ACC112 (cell line): ENCODE data around the gene FSTL4.

Source experiments
- H2AFZ ChIP-seq: fragments of 200-600 bp; sonication (generic); one replicate; pipeline ENCODE4 v1.6.0; 2017; ENCODE audit warnings: antibody characterized with exemption, low read length; ENCODE audit not compliant: unreplicated experiment
- H3K27ac ChIP-seq: fragments of 200-600 bp; sonication (generic); 2 replicates; pipeline ENCODE4 v1.5.1; 2014; ENCODE audit warnings: low read depth, mild to moderate bottlenecking, antibody characterized with exemption, low read length, moderate library complexity
- H3K27me3 ChIP-seq: fragments of 200-600 bp; sonication (generic); 2 replicates; pipeline ENCODE4 v1.6.1; 2014; ENCODE audit warnings: mild to moderate bottlenecking, antibody characterized with exemption, low read length, moderate library complexity, mixed read lengths; ENCODE audit not compliant: insufficient read depth
- H3K36me3 ChIP-seq: fragments of 200-600 bp; sonication (generic); 2 replicates; pipeline ENCODE4 v1.6.1; 2016; ENCODE audit warnings: mild to moderate bottlenecking, antibody characterized with exemption, low read length, moderate library complexity, mixed read lengths; ENCODE audit not compliant: insufficient read depth
- H3K4me1 ChIP-seq: fragments of 200-600 bp; sonication (generic); one replicate; pipeline ENCODE4 v1.6.1; 2016; ENCODE audit warnings: low read length, mixed read lengths; ENCODE audit not compliant: insufficient read depth, unreplicated experiment, control insufficient read depth
- H3K4me3 ChIP-seq: fragments of 200-600 bp; sonication (generic); 2 replicates; pipeline ENCODE4 v1.5.1; 2014; ENCODE audit warnings: mild to moderate bottlenecking, low read depth, low read length
- H3K79me2 ChIP-seq: fragments of 200-600 bp; sonication (generic); one replicate; pipeline ENCODE4 v1.6.0; 2016; ENCODE audit warnings: low read length; ENCODE audit not compliant: control insufficient read depth, unreplicated experiment, insufficient read depth

The FSTL4 gene

DNA sequence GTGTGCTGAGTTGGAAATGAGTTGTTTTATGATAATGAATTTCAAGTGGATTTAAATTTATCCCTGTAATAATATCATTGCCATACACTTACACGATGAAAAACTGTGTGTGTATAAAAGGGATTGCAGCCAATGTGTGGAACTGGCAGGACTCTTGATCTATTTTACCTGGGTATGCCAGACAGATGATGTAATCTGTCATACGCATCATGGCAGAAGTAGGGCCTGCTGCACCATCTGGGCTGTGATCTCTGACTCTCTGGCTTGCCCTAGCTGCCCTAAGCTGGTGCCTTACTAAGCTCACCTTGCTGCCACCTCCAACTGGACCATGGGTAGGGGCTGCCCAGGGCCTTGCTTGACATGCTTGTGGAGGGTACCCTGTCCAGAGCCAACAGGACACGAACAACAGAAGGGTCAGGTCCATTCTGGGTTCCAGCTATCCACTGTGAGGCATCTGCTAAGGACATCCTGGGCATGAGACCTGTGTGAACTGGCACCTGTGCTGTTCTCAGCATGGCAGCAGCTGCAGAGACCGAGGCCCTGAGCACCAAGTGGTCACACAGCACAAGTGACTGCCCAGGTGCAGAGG is 184.2 kb downstream of the FSTL4 start:
- no peak overlapping the region for H3K27ac ChIP-seq
- H3K79me2 ChIP-seq: no peaks in the 10 kb centered on the region
- H3K36me3 ChIP-seq: no peaks in the 10 kb centered on the region
- H3K27me3 ChIP-seq: peaks cover 67% of the 10 kb centered on the region
- H2AFZ ChIP-seq: no peak overlapping the region
- H3K4me1 ChIP-seq: no peaks in the 10 kb centered on the region
- no peak overlapping the region for H3K4me3 ChIP-seq

GRCh38 chr5:133427121-133427777 is 185.1 kb downstream of the FSTL4 start:
- Histone ChIP-seq H3K27me3 (peaks cover 63% of the 10 kb centered on the region), H3K4me3 (no peak overlapping the region), H3K79me2 (no peaks in the 10 kb centered on the region), H3K4me1 (no peaks in the 10 kb centered on the region), H3K27ac (no peak overlapping the region), H2AFZ (no peak overlapping the region), H3K36me3 (no peaks in the 10 kb centered on the region)

DNA sequence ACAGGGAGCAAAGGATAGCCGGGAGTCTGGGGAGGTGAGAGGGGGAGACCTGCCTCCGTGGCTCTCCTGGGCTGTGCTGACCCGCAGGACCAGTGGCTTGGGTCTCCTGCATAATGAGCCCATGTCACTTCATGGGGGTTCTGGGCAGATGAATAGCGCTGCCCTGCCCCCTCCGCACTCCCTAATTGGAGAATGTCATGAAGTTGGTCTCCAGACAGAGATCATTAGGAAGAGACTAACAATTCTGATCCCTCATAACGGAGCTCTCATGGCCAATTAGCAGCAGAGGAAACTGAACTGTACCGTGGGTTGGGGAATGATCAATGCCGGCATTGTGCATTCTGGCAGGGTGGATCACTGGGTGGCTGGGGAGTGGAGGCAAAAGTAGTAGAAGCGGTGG is 186.1 kb downstream of the FSTL4 start:
- no peaks in the 10 kb centered on the region for H3K36me3 ChIP-seq
- no peak overlapping the region for H3K27ac ChIP-seq
- H3K79me2 ChIP-seq: no peaks in the 10 kb centered on the region
- H2AFZ ChIP-seq: no peak overlapping the region
- no peak overlapping the region for H3K4me3 ChIP-seq
- no peaks in the 10 kb centered on the region for H3K4me1 ChIP-seq
- peaks cover 63% of the 10 kb centered on the region for H3K27me3 ChIP-seq

GRCh38 chr5:133425764-133426163 is 186.6 kb downstream of the FSTL4 start:
- H3K36me3 ChIP-seq: no peaks in the 10 kb centered on the region
- H3K4me3 ChIP-seq: no peak overlapping the region
- H3K27me3 ChIP-seq: peaks cover 60% of the 10 kb centered on the region
- H2AFZ ChIP-seq: no peak overlapping the region
- no peaks in the 10 kb centered on the region for H3K79me2 ChIP-seq
- H3K4me1 ChIP-seq: no peaks in the 10 kb centered on the region
- no peak overlapping the region for H3K27ac ChIP-seq

DNA sequence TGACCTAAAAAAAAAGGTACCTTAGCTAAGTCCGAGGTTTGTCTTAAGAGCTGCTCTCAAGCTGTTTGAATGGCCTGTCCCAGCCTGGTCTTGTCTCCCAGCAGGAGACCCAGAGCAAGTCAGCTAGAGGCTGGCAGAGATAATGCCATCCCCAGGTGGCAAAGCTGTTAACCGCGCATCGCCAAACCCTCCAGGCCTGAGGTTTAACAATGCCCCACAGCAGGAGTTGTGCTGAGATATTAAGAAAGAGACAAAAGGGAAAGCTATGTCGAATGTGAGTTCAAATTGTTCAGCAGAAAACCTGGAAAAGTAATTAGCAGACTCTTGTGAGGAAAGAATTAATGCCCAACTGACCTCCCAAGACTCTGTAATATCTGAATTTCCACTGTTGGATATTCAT is 187.1 kb downstream of the FSTL4 start:
- Histone ChIP-seq H3K4me1 (no peaks in the 10 kb centered on the region), H3K27me3 (peaks cover 59% of the 10 kb centered on the region), H3K36me3 (no peaks in the 10 kb centered on the region), H3K79me2 (no peaks in the 10 kb centered on the region), H2AFZ (no peak overlapping the region), H3K4me3 (no peak overlapping the region), H3K27ac (no peak overlapping the region)

DNA sequence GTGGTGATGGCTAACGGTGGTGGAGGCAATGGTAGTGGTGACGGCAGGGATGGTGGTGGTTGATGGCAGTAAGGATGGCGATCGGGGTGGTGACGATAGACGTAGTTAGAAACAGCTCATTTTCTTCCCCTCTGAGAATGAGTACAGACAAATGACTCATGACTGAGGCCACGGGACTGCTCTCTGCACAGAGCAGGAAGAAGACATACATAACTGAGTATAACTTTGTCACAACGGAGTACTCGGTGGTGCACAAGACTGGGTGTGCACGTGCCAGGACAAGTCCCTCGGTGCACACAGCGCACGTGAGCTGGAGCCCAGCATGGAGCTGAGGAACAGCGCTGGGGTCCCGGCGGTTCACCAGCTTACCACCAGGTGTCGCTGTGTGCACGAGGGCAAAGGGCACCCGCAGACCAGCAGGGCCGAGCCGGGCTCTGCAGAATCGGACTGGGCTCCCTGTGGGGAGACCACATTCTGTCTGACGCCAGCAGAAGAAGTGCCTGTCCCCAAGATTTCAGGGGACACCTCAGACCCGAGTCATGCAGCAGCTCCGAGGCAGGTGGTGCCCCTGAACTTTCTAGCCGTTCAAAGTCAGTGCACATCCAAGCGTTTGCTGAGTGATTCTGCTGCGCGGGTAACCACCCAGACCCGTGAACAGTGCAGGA is 188.6 kb downstream of the FSTL4 start:
- no peak overlapping the region for H3K27ac ChIP-seq
- no peak overlapping the region for H2AFZ ChIP-seq
- H3K36me3 ChIP-seq: no peaks in the 10 kb centered on the region
- H3K4me1 ChIP-seq: no peaks in the 10 kb centered on the region
- H3K79me2 ChIP-seq: no peaks in the 10 kb centered on the region
- no peak overlapping the region for H3K4me3 ChIP-seq
- peaks cover 57% of the 10 kb centered on the region for H3K27me3 ChIP-seq

GRCh38 chr5:133423011-133423617 is 189.2 kb downstream of the FSTL4 start:
- Histone ChIP-seq H3K27me3 (peaks cover 55% of the 10 kb centered on the region), H3K79me2 (no peaks in the 10 kb centered on the region), H3K27ac (no peak overlapping the region), H3K4me1 (no peaks in the 10 kb centered on the region), H3K36me3 (no peaks in the 10 kb centered on the region), H3K4me3 (no peak overlapping the region), H2AFZ (no peak overlapping the region)

DNA sequence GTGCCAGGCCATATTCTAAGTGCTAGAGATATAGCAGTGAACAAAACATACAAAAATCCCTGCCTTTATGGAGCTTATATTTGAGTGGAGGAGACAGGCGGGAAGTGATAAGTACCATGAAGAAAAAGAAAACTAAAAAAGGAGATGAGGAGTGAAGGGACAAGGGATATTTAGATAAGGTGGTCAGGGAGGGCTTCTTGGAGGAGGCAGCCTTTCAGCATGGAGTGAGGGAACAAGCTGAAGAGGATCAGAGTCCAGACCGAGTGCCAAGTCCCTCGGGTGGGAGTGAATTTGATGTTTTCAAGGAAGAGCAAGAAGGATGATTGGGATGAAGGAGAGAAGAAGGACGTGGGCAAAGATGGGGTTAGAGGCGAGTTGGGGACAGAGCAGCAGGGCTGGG is 190.5 kb downstream of the FSTL4 start:
- Histone ChIP-seq H3K4me3 (no peak overlapping the region), H3K79me2 (no peaks in the 10 kb centered on the region), H3K36me3 (no peaks in the 10 kb centered on the region), H3K27ac (no peak overlapping the region), H3K27me3 (peaks cover 53% of the 10 kb centered on the region), H2AFZ (no peak overlapping the region), H3K4me1 (no peaks in the 10 kb centered on the region)

- Histone ChIP-seq H3K36me3 (no peaks in the 10 kb centered on the region), H3K27me3 (peaks cover 57% of the 10 kb centered on the region), H2AFZ (no peak overlapping the region), H3K27ac (no peak overlapping the region), H3K4me1 (no peaks in the 10 kb centered on the region), H3K79me2 (no peaks in the 10 kb centered on the region), H3K4me3 (no peak overlapping the region)
Measured at GRCh38 chr5:133421394-133421793, 190.9 kb downstream of the FSTL4 start.

DNA sequence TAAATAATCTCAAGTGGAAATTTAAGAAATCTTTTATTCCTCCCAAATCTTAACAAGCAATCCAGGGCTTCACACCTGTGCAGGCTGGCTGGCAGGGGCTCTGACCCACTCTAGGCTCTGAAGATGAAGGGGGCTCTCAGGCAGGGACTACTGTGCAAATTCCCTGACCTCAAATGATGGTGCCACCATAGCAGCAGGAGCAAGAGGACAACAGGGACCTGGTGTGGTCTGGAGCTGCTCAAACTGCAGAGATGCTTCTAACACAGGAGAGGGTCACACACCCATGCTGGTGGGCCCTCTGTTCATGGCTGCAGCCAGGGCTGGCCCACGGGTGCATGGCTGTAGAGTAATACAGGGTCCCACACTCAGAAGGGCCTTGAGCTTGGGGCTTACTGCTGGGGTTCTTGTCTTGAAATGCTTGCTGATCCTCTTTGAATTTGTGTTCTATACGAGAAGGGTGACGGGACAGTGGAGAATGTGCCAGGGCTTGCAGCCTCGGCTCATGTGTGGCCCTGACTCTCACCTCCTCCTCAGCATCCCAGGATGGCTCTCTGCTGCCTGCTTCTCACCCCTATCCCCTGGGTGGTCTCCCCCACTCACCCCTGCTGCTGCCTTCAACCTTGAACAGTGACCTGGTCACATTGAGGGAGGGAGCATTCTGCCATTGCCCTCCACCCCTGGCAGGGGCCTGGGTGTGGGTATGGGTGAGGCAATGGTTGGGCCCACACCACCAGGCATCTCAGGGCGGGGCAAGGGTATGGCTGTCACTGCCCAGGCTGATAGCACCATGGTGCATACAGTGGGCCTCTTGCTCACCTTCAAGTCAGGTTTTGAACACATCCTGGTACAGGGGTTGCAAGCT is 191.7 kb downstream of the FSTL4 start:
- Histone ChIP-seq H3K27me3 (peaks cover 60% of the 10 kb centered on the region), H2AFZ (no peak overlapping the region), H3K36me3 (no peaks in the 10 kb centered on the region), H3K27ac (no peak overlapping the region), H3K4me3 (no peak overlapping the region), H3K4me1 (no peaks in the 10 kb centered on the region), H3K79me2 (no peaks in the 10 kb centered on the region)
